Glomerular visceral epithelial cell (primary cell): ENCODE results near the gene SRSF10.
"Not testable (repeated sequence)": the region's sequence is repeated elsewhere in the genome, so short reads cannot be mapped to it uniquely, and the experiment has no call there.

Experiments used
- DNase-seq: peaks from one replicate; pipeline ENCODE4 v3.0.0-alpha.2; 2016; ENCODE audit errors: extremely low spot score

SRSF10 gene

DNA sequence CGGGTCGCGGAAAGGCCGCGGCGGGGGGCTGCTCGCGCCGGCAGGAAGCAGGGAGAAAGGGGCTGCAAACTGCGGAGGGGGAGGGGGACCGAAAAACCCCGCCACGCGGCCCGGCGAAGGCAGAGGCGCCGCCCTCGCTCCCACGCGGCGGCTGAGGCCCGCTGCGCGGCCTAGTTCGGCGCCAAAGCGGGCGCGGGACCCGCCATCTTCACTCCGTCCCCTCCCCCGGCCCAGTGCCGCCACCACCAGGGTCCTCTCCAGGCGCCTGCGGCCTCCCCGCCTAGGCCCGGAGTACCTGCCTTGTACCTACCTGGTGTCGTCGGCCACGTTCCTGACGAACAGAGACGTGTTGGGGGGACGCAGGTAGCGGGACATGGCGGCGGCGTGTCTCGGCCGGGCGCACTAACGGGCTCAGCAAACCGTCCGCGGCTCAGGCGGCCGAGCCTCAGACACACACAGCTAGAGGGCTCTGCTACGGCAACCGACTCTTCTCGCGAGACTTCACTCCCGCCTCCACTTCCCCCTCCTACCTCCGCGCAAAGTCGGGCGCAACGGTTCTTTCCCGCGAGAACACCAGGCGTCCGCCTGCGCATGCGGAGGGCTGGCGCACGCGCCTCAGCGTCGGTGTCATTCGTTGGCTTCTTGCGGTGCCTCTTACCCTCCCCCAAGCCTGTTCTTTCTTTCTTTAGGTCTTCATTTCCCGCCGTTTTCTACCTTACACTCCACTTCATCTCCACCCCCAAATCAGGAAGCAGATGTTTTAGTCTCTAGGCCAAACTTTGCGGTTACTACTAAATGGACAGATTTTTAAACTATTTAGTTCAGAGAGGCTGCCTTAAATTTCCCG is at the start of gene SRSF10:
Gene SRSF10 (minus strand): TSS at position 447 of the 847 bp plus-strand sequence. CDS start 72 bp downstream, at position 375.
- DNase-seq: peak; percentile 99

DNA sequence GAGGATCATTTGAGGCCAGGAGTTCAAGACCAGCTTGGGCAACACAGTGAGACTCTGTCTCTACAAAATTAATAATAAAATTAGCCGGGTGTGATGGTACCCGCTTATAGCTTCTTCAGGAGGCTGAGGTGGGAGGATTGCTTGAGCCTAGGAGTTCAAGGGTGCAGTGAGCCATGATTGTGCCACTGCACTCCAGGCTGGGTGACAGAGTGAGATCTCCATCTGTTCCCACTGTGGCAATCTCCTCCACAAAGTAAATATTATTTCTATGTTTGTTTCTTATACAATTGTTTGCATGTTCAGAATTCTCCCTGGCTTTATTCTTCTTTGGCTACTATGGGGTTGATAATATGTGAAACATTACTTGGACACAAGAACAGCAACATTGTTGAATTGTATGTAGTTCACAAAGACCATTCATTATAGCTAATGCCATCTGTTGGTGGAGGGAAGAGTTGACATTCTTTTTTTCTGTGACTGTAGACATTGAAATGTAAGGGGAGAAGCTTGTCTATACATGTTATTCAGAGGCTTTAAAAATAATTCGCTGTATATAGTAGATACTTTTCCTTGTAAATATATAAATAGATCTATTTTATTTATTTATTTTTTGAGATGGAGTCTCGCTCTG is 47.8 kb upstream of the SRSF10 start:
- peak; percentile 47 for DNase-seq

DNA sequence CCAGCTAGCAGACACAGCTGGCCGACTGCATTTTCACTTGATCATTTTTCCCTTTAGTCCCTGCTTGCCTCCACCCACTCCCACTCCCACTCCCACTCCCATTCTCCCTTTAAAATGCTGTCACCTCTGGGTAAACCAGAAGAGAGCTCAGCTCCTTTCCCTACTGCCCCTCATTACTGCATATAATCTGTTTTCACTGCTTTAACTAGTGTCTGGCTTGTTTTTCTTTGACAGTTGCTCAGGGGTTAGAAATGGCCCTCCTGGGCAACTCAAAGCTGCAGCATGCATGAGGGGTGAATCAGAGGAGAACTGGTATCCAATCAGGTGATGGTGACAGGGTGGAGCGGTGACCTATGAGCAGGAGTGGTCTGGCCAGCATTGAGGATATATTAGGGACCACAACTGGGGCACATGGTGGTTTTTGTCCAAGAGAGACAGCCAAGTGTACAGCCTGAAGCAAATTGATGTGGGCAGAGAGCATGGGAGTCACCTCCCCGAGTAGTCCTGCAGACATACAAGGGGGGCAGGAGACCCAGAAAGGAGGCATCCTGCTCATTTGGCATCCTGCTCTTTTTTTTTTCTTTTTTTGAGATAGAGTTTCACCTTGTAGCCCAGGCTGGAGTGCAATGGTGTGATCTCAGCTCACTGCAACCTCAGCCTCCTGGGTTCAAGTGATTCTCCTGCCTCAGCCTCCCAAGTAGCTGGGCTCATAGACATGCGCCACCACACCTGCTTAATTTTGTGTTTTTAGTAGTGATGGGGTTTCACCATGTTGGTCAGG is 42.6 kb upstream of the SRSF10 start:
- DNase-seq: peak; percentile 81

DNA sequence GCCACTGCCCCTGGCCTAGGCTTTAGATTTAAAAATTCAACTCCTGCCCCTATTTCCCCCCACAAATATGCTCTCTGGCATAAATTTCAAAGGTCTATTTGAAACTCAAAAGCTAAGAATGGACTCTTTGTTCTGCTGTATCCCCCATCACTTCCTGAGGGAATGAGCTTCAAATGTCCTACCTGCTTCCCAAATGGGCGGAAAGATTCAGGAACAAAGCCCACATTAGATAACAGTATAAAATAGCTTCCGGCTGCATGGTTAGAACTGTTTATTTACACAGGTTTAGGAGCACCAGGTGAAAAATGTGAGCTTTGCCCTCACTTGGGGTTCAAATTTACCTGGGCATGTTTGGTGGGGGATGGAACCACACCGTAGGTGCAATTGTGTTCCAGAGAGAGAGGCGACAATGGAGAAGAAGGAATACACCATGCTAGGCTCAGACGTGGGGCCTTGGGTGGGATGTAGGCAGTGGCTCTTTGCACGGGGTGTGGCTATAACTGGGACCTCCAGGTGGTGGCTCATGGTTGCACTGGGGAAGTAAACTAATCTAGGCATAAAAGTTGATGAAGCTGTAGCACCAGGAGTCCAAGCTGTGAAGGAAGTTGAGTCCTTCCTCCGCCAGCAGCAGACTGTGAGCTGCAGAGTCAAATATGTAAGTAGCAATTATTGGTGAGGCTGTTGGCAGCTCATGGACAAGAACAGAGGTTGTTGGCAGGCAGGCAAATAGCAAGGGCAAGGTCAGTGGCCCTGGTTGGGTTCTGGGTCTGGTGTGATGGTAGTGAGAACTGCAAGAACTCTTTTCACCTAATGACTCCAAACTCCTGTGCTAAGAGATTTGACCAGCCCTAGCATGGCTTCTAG is 41.5 kb upstream of the SRSF10 start:
- no peak for DNase-seq

DNA sequence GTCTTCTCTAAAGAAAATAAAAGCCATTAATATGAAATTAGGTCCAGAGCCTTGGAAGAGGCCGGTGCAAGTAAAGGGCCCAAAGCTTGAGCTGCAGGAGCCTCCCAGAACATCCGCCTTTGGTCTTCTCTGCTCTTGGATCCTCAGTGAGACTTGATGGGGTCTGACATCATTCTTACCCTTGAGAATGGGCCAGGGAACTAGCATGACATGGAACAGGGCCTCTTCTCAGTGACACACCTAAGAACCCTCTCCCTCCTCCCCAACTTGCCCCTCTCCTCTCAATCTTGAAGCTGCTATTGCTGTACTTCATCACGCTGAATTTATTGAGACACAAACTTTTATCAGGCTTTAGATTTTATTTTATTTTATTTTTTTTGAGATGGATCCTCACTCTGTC is 40.3 kb upstream of the SRSF10 start:
- no peak for DNase-seq

DNA sequence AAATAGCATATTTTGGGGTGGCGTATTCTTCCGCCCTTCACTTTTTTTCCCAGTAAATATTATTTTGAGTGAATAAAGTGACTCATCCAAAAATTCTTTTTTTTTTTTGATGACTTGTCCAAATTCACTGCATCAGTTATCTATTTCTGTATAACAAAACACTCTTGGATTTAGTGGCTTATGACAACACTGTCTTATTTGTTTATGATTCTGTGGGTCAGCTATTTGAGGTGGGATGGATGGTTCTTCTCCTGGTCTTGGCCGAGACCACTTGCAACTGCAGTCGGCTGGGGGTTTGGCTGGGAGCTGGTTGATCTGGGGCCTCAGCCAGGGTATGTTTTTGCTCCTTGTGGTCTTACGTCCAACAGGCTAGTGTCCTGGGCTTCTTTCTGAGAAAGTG is 39.9 kb upstream of the SRSF10 start:
- DNase-seq: no peak

DNA sequence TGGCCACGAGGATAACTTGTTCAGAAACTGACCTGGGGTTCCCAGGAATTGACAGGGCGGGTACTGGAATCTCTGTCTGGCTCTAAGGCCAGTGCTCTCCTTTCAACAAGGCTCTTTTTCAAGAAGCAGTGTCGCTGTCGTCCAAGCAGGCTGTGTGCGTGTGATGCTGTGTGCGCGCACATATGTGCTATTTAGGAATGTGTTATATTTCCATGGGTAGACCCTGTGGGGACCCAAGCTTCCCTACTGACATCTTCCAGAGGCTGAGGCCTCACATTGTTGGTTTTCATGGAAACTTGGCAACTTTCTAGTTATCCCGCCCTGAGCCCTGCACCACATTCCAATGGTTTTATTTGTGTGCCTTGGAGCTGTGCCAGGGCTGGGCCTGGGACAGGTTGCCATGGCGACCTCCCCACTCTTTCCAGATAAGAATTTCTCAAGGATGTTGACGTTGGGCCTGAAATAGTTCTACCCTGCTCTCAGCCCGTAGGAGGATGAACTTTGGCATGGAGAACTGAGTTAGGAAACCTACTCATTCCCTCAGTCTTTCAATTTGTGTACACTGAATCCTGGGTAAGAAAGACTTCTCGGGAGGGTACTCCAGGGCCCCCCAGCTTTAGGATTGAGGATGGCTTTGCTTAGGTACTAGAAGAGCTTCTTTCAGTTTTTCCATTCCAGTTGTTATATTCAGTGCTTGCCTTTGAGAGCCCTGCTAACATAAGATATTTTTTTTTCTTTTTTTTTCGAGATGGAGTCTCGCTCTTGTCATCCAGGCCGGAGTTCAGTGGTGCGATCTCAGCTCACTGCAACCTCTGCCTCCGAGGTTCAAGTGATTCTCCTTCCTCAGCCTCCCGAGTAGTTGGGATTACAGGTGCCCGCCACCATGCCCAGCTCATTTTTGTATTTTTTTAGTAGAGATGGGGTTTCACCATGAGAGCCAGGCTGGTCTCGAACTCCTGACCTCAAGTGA is 38.8 kb upstream of the SRSF10 start:
- peak; percentile 99 for DNase-seq

DNA sequence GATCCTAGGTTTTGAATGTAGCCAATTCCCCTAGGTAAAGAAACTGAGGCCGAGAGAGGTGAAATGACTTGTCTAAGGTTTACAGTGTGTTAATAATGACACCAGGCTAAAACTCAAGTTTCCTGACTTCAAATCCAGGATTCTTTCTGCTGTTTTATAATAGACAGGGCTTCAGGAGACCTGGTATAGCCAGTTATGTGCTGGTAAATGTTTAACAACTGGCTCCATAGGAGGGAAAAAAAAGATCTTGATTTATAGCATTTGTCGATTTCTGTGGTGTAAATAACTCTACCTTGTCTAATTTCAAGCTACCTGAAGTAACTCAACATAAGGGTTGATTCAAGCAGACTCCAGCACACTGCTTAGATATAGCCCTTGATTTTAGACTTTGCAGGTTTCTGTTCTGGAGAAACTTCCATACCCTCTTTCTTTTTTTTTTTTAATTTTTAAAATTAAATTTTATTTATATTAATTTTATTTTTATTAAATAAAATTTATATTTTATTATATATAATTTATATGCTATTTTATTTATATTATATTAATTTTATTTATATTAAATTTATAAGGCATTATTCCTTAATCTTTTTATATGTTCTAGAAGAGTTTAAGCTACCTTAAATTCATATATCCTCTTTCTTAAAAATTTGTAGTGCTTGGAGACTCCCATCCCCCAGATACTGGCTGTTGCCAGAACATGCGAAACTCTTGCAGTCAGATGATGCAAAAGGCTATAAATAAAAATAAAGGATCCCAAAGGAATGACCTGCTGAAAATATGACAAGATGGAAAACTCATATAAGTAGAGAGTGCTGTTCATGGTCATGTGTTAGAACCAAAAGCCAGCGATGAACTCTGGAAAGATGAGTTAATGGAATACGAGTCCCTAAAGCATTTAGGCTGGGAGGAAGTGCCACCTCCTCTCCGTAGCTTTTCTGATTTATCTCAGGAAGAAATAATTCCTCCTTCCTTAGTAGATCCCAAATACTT is 35.4 kb upstream of the SRSF10 start:
- DNase-seq: peak; percentile 30

DNA sequence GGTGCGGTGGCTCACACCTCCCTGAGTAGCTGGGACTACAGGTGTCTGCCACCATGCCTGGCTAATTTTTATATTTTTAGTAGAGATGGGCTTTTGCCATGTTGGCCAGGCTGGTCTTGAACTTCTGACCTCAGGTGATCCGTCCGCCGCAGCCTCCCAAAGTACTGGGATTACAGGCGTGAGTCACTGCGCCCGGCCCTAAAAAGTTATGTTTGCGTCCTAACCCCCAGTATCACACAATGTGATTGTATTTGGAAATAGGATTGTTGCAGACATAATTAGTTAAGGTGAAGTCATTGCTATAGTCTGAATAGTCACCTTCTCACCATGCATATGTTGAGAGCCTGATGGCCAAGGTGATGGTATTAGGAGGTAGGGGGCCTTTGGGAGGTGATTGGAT is 32.8 kb upstream of the SRSF10 start:
- not testable (repeated sequence) for DNase-seq

DNA sequence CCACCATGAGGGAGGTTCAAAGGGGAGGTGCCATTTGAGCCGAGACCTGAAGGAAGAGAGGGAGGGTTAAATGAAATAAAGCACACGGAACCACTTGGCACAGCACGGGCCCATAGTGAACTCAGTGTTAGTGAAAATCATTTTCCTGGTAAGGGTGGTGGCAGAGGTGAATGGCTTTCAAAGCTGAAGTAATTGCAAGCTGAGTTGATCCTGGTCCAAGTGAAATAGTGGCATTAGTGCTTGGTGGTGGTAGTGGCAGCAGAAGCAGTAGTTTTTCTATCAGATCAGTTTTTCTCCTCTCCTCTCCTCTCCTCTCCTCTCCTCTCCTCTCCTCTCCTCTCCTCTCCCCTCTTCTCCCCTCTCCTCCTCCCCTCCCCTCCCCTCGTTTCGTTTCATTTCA is 30.5 kb upstream of the SRSF10 start:
- DNase-seq: no peak

DNA sequence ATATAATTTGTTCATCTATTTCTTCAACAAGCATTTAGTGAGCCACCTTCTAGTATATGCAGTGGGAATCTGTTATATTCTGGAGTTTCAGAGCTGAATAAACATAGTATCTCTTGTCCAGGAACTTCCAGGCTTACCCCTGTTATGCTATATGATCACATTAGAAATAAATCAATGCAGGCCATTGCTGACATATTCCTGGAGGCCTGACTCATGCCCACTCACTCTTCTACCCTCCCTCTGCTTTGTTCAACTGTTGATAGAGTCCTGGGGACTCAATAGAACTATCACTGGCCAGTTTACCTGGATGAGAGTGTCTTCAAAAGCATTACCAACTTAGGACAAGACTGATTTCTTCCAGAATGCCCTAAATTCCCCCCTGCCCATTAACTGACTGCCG is 29.3 kb upstream of the SRSF10 start:
- DNase-seq: peak; percentile 72

DNA sequence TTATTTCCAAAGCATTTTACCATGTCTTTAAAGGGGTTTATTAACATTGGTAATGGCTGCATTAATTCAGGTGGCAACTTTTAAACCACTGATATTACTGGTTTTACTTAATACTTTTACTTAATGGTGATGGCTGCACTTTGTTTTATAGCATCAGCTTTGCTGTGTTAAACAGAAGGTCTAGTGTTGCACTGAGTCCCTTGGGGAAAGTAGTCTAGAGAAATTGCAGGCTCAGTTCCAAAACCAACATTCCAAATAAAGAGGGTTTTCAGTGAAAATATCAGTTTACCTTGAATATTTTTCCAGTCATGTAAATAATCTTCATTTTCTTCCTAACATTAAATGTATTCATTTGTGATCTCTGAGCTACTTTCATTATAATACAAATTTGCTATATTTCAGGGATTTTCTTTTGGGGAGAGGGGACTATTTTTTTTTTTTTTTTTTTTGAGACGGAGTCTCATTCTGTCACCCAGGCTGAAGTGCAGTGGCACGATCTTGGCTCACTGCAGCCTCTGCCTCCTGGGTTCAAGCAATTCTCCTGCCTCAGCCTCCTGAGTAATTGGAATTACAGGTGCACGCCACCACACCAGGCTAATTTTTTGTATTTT is 28.6 kb upstream of the SRSF10 start:
- not testable (repeated sequence) for DNase-seq

DNA sequence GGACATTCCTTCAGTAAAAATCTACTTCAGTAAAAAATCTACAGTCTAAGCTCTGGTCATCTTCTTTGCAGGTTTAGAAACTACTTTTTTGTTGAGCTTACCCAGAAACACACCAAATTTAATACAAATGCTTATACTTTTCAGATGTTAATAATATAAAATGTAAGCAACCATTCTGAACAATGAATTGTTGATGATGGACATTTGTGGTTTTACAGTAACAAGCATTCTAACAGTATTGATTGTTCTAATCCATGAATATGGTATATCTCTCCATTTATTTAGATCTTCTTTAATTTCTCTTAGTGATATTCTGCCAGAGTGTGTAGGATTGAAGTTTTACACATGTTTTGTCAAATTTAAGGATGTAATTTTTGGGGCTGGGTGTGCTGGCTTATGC is 27.0 kb upstream of the SRSF10 start:
- no peak for DNase-seq

DNA sequence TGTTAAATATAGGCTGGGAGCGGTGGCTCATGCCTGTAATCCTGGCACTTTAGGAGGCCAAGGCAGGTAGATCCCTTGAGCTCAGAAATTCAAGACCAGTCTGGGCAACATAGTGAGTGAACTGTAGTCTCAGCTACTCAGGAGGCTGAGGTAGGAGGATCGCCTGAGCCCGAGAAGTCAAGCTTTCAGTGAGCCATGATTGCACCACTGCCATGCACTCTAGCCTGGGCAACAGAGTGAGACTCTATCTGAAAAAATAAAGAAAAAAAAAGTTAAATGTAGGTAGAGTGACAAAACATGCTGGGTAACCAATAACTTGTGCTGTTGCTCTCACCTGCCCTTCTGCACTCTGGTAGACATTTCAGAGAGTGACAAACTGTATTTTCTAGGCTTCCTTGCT is 25.0 kb upstream of the SRSF10 start:
- no peak for DNase-seq

DNA sequence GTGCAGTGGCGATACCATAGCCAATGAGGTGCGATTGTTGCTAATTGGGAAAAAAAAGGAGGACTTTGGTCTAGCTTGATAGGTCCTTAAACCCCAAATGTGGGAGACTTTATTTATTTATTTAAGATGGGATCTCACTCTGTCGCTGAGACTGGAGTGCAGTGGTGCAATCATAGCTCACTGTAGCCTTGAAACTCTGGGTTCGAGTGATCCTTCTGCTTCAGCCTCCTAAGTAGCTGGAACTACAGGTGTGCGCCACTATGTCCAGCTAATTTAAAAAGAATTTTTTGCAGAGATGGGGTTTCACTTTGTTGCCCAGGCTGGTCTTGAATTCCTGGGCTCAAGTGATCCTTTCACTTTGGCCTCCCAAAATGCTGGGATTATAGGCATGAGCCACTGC is 24.0 kb upstream of the SRSF10 start:
- no peak for DNase-seq

DNA sequence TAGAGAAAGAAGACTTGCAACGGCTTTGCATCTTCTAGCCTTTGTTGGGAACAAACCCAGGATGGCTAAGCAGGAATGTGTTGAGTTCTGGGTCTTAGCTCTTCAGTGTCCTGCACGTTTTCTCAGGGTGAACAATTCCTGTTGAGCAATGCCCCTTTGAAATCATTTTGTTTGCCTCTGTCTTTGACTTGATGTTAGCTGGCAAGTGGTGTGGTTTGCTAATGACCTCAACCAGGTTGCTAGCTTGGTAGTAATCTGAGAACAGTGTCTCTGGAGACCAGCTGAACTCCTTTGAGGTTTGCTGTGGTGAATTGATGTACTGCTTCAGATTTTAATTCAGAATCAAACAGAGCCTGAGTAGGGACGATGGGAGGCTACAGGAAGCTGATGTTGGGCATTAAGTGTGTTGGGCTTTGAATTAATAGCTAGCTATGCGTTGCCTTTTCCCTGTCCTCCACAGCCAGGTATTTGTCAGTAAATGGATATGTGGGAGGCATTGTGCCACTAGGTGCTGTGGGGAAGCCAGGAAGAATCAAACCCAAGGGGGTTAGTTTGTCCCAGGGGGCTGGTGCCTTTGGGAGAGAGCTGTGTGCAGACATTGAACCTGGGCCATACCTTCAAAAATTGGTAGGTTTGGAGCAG is 23.3 kb upstream of the SRSF10 start:
- DNase-seq: peak; percentile 61

DNA sequence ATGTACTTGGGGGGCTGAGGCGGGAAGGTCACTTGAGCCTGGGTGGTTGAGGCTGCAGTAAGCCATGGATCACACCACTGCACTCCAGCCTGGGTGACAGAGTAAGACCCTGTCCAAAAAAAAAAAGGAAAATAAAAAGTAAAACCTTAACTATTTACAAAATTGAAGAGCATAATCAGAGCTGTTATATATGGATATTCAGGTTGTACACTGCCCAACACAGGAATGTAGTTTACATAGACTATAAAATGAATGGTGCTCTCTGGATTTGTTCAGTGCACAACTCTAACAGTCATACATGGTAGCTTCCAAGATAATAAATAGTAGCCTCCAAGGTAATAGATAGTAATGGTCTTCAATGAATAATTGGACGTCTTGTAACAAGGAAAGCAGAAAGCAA is 22.6 kb upstream of the SRSF10 start:
- DNase-seq: no peak

DNA sequence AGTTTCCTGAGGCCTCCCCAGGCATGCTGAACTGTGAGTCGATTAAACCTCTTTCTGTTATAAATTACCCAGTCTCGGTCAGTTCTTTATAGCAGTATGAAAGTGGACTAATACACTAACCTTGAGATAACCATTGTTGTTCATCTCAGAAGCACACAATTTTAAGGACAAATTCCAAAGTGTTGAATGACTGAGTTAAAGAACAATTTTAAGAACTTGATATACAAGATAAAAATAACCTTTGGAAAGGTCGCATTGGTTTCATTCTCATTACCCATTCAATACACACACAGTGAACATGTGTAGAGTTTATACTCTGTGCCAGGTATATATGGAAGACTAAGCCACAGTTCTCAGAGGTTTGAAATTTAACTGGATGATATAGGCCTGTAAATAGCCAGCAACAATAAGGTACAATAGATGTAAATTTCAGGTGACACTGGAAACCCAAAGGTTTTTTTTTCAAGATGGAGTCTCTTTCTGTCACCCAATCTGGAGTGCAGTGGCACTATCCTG is 19.1 kb upstream of the SRSF10 start:
- DNase-seq: no peak
